Endothelial cell of hepatic sinusoid (primary cell): ENCODE measurements around the gene LYZ.

Source experiments
- in situ Hi-C: cut with HindIII; loops from 2 replicates; pipeline ENCODE4 v1.10.0; 2017; ENCODE audit warnings: low sequenced_read_pairs

The LYZ gene

GRCh38 chr12:69383074-69383473 is 34.9 kb downstream of the LYZ start:
- in situ Hi-C loops: loop anchor here (5.0 kb wide), 1 partner anchor 204 kb away; the partner anchor contains the start of gene CCT2

GRCh38 chr12:69385038-69385437 is 36.9 kb downstream of the LYZ start:
- in situ Hi-C loops: no loop called here

GRCh38 chr12:69386921-69387320 is 38.7 kb downstream of the LYZ start:
- in situ Hi-C loops: no loop called here

GRCh38 chr12:69388371-69388770 is 40.2 kb downstream of the LYZ start:
- in situ Hi-C loops: no loop called here

- in situ Hi-C loops: no loop called here
Measured at GRCh38 chr12:69389831-69390230, 41.6 kb downstream of the LYZ start.

GRCh38 chr12:69392179-69392928 is 44.2 kb downstream of the LYZ start:
- in situ Hi-C loops: no loop called here

- in situ Hi-C loops: no loop called here
Measured at GRCh38 chr12:69396041-69396440, 47.9 kb downstream of the LYZ start.

- in situ Hi-C loops: no loop called here
Measured at GRCh38 chr12:69396963-69397362, 48.8 kb downstream of the LYZ start.

- in situ Hi-C loops: no loop called here
Measured at GRCh38 chr12:69397978-69398377, 49.8 kb downstream of the LYZ start.

GRCh38 chr12:69401940-69402339 is 53.8 kb downstream of the LYZ start:
- in situ Hi-C loops: loop anchor here (5.0 to 10.0 kb wide), 2 partner anchors 63 to 165 kb away; no protein-coding TSS in a partner anchor
